H1 (cell line): ENCODE data around the gene KCNH8. TPM values are rescaled to one million over a fixed set of nuclear protein-coding genes. Genes with fewer than 3 reads are reported as not detected.
A peak's percentile ranks its signal among the peaks of the same experiment; 100 is the strongest.

Experiments
- CHD7 ChIP-seq: fragments of 300-600 bp; sonication (generic); IDR thresholded peaks from 2 replicates; pipeline ENCODE4 v1.7.1; 2012; ENCODE audit warnings: low read length, moderate library complexity, mild to moderate bottlenecking, inconsistent platforms; ENCODE audit not compliant: insufficient replicate concordance
- CTCF ChIP-seq, 3 experiments: IDR thresholded peaks; 1 replicate in 2 of 3; 2 replicates in 1 of 3; pipeline versions ENCODE4 v1.5.1 to v1.6.1; 2011; ENCODE audit warnings: low read length in 3 of 3, mild to moderate bottlenecking in 3 of 3, inconsistent platforms in 2 of 3, low read depth in 1 of 3, moderate library complexity in 1 of 3; ENCODE audit not compliant: insufficient read depth in 1 of 3; ENCODE audit errors: control extremely low read depth in 1 of 3
- RAD21 ChIP-seq, 2 experiments: IDR thresholded peaks in 1 of 2; conservative IDR thresholded peaks in 1 of 2; 2 replicates each; pipeline ENCODE4 v1.6.1; 2011; ENCODE audit warnings: low read depth in 2 of 2, low read length in 2 of 2, improper control_type of control experiment in 1 of 2, inconsistent platforms in 1 of 2, mild to moderate bottlenecking in 1 of 2, moderate library complexity in 1 of 2
- polyA plus RNA-seq, 7 experiments: library from polyadenylated mRNA; depleted of rRNA in 3 of 7; stranded (reverse) in 5 of 7; unstranded in 2 of 7; fragments of >200 nt in 5 of 7; fragments of 200-250 nt in 2 of 7; gene quantifications; 1 replicate in 5 of 7; 2 replicates in 1 of 7; 4 replicates in 1 of 7; pipeline versions ENCODE4 v1.2.1 to v1.2.3, GENCODE V29; 2011 to 2013; ENCODE audit warnings: missing spikeins in 2 of 7, mixed read lengths in 2 of 7
- total RNA-seq: library from RNA; stranded (reverse); fragmentation: NEBNext Ultra II Directional; extraction: Animal tissue kit (Norgen Biotek cat#: 25700); gene quantifications from 2 replicates; pipeline ENCODE4 v1.2.1, GENCODE V29; 2021

Gene KCNH8
- total and polyA plus RNA-seq, 2 of the 8 experiments (the other 6 are each of a cell fraction or from before 2014, with no cell fraction given) = 2.2 to 2.4 TPM

DNA sequence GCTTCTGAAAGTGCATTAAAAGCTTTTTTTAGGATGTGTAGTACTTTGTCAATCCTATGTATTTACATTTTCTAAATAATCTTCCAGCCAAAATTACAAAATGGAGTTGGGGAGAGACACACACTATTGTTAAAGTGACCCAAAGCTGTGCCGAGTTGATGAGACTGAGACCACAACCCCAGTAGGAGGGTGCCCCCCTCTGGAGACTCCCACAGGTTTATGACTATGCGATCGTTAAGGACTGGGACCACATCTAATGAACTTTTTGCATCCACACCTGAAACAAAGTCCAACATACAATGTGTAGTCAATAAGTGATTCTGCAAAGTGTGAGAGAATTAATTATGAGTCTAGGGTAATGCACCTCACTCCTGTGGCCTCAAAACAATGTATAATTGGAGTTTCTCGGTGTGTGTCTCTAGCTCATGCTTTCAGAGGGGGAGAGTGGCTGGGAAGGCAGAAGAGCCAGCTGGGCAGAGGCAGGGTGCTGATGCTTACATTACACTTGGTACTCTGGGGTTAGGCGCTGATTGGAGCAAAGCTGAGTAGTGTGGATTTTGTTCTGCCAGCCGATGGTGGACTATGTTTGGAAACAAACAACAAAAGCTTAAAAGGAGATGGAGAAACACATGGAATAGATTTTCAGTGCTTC is 102.8 kb downstream of the KCNH8 start (continued):
- TF ChIP-seq CHD7 (no peak), RAD21 (IDR thresholded peaks at IDR 0.05 in 1 of 2, conservative IDR thresholded peaks at IDR 0.05 in 1 of 2; ENCODE audit: low read depth in 2 of 2, low read length in 2 of 2) (peak; percentile 50 to 62), CTCF (IDR thresholded peaks at IDR 0.05; ENCODE audit: control extremely low read depth in 1 of 3, insufficient read depth in 1 of 3, low read depth in 1 of 3, low read length in 3 of 3) (peak in 2 of 3 experiments; percentile 8 to 16; a peak in 3 of 4 replicates)
- TF ChIP-seq, all 59 proteins: peak for 2
